Measurements from ENCODE around the gene MOB1A. TPM values are rescaled to one million over a fixed set of nuclear protein-coding genes. Genes with fewer than 3 reads are reported as not detected.
"Not testable (repeated sequence)": the region's sequence is repeated elsewhere in the genome, so short reads cannot be mapped to it uniquely, and the experiment has no call there.

Gene MOB1A
- total RNA-seq, 4 donors from 2014 or later, result 92.4 to 117 (median 106) TPM

- Histone ChIP-seq H3K36me3 (no peaks in the 10 kb centered on the region), H3K27ac (no peak overlapping the region), H3K27me3 (no peaks in the 10 kb centered on the region), H3K4me1 (peaks cover 3 to 8% of the 10 kb centered on the region in 2 donors), H3K9me3 (no peaks in the 10 kb centered on the region), H3K4me3 (replicated peaks in 1 of 3) (no peak overlapping the region)
- DNase-seq, result no peak
- TF ChIP-seq, protein P1, sequence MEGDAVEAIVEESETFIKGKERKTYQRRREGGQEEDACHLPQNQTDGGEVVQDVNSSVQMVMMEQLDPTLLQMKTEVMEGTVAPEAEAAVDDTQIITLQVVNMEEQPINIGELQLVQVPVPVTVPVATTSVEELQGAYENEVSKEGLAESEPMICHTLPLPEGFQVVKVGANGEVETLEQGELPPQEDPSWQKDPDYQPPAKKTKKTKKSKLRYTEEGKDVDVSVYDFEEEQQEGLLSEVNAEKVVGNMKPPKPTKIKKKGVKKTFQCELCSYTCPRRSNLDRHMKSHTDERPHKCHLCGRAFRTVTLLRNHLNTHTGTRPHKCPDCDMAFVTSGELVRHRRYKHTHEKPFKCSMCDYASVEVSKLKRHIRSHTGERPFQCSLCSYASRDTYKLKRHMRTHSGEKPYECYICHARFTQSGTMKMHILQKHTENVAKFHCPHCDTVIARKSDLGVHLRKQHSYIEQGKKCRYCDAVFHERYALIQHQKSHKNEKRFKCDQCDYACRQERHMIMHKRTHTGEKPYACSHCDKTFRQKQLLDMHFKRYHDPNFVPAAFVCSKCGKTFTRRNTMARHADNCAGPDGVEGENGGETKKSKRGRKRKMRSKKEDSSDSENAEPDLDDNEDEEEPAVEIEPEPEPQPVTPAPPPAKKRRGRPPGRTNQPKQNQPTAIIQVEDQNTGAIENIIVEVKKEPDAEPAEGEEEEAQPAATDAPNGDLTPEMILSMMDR (IDR thresholded peaks at IDR 0.05), result no peak
- TF ChIP-seq POLR2A (IDR thresholded peaks at IDR 0.05), result no peak
- intact Hi-C loops (cut with DNase I), result no loop called here
- WGBS, 2 donors, result 79 to 80% methylated on average over 4 of the region's 4 CpGs
Measured at GRCh38 chr2:74197049-74197448, 18.4 kb upstream of the MOB1A start.

GRCh38 chr2:74194799-74195198, 16.1 kb upstream of the MOB1A start:
- no peaks in the 10 kb centered on the region for H3K27me3 ChIP-seq

GRCh38 chr2:74191596-74192380, 13.1 kb upstream of the MOB1A start:
- no peak for TF ChIP-seq POLR2A (IDR thresholded peaks at IDR 0.05)
- TF ChIP-seq, protein P1 (IDR thresholded peaks at IDR 0.05), result no peak
- no peak for DNase-seq
- Histone ChIP-seq H3K4me3 (replicated peaks in 1 of 3) (no peak overlapping the region), H3K4me1 (no peaks in the 10 kb centered on the region), H3K27ac (no peak overlapping the region), H3K9me3 (no peaks in the 10 kb centered on the region), H3K36me3 (no peaks in the 10 kb centered on the region), H3K27me3 (no peaks in the 10 kb centered on the region)
- 81 to 84% methylated on average over 6 of the region's 6 CpGs for WGBS, 2 donors
- intact Hi-C loops (cut with DNase I), result no loop called here

More at GRCh38 chr2:74194799-74195198, 16.1 kb upstream of the MOB1A start:
- intact Hi-C loops (cut with DNase I), result no loop called here
- H3K27ac ChIP-seq, result no peak overlapping the region
- H3K4me3 ChIP-seq (replicated peaks in 1 of 3), result no peak overlapping the region
- WGBS, 2 donors, result 89 to 98% methylated on average over 1 of the region's 1 CpG
- H3K9me3 ChIP-seq, result no peaks in the 10 kb centered on the region
- TF ChIP-seq POLR2A (IDR thresholded peaks at IDR 0.05), result no peak
- TF ChIP-seq, protein P1 (IDR thresholded peaks at IDR 0.05), result no peak
- DNase-seq, result no peak
- H3K4me1 ChIP-seq, result peaks cover 3 to 8% of the 10 kb centered on the region in 2 donors
- no peaks in the 10 kb centered on the region for H3K36me3 ChIP-seq

DNA sequence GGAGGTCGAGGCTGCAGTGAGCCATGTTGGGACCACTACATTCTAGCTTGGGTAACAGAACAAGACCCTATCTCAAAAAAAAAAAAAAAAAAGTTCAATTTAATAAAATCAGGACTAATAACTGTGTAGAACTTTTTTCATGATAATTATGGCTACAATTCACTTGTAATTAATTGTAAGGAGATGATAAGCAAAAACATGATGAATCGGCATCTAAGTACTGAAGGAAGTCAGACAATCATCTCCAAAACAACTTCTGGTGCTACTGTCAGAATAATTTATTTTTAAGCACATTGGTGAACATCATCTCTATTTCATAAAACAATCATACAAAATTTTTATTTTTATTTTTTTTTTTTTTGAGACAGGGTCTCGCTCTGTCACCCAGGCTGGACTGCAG, 10.0 kb upstream of the MOB1A start:
- no peaks in the 10 kb centered on the region for H3K9me3 ChIP-seq
- DNase-seq, result no peak
- H3K4me3 ChIP-seq (replicated peaks in 1 of 3), result no peak overlapping the region
- WGBS, 2 donors, result 92 to 96% methylated on average over 3 of the region's 3 CpGs
- no peak for TF ChIP-seq POLR2A (IDR thresholded peaks at IDR 0.05)
- TF ChIP-seq, protein P1 (IDR thresholded peaks at IDR 0.05), result no peak
- H3K27me3 ChIP-seq, result no peaks in the 10 kb centered on the region
- H3K27ac ChIP-seq, result no peak overlapping the region
- intact Hi-C loops (cut with DNase I), result no loop called here
- H3K4me1 ChIP-seq, result no peaks in the 10 kb centered on the region
- H3K36me3 ChIP-seq, result no peaks in the 10 kb centered on the region

- H3K36me3 ChIP-seq, result no peaks in the 10 kb centered on the region
- intact Hi-C loops (cut with DNase I), result no loop called here
- H3K27ac ChIP-seq, result no peak overlapping the region
- no peaks in the 10 kb centered on the region for H3K27me3 ChIP-seq
- 93 to 98% methylated on average over 3 to 6 of the region's 6 CpGs for WGBS, 2 donors
- DNase-seq, result no peak
- no peak overlapping the region for H3K4me3 ChIP-seq (replicated peaks in 1 of 3)
- no peaks in the 10 kb centered on the region for H3K9me3 ChIP-seq
- no peaks in the 10 kb centered on the region for H3K4me1 ChIP-seq
- no peak for TF ChIP-seq POLR2A (IDR thresholded peaks at IDR 0.05)
- TF ChIP-seq, protein P1 (IDR thresholded peaks at IDR 0.05), result no peak
Measured at GRCh38 chr2:74188018-74188601, 9.4 kb upstream of the MOB1A start.

GRCh38 chr2:74186706-74187105, 8.0 kb upstream of the MOB1A start:
- DNase-seq; H3K36me3 ChIP-seq; H3K27ac ChIP-seq; H3K9me3 ChIP-seq; intact Hi-C loops (cut with DNase I); H3K4me3 ChIP-seq (replicated peaks in 1 of 3); H3K4me1 ChIP-seq; H3K27me3 ChIP-seq: not testable (repeated sequence)
- 93 to 94% methylated on average over 14 to 15 of the region's 15 CpGs for WGBS, 2 donors
